Measurements from ENCODE around the gene TRNP1.

The TRNP1 gene

GRCh38 chr1:27045973-27046558 is 52.6 kb downstream of the TRNP1 start:
- peaks cover 12% of the 10 kb centered on the region for H3K27me3 Mint-ChIP-seq
- H3K4me1 Mint-ChIP-seq = peaks cover 28% of the 10 kb centered on the region
- H3K4me3 Mint-ChIP-seq = no peak overlapping the region
- no peak overlapping the region for H3K27ac Mint-ChIP-seq
- H3K9me3 Mint-ChIP-seq = no peaks in the 10 kb centered on the region
- ATAC-seq = peak; percentile 60
- H3K36me3 Mint-ChIP-seq = no peaks in the 10 kb centered on the region

DNA sequence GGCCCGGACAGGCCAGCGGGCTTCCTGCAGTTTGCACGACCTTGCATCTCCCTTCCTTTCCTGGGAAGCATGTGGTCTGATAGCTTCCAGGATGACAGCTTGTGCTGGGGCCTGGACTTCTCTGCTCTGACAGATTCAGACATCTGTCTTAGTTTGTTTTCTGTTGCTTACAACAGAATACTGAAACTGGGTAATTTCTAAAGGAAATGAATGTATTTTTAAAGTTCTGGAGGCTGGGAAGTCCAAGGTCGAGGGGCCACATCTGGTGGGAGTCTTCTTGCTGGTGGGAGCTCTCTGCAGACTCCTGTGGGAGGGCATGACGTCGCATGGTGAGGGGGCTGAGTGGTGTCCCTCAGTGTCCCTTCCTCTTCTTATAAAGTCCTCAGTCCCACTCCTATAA is 54.4 kb downstream of the TRNP1 start:
- no peak for ATAC-seq
- Mint-ChIP-seq H3K9me3 (no peaks in the 10 kb centered on the region), H3K27ac (no peak overlapping the region), H3K27me3 (no peaks in the 10 kb centered on the region), H3K36me3 (no peaks in the 10 kb centered on the region), H3K4me3 (no peak overlapping the region), H3K4me1 (peaks cover 28% of the 10 kb centered on the region)

DNA sequence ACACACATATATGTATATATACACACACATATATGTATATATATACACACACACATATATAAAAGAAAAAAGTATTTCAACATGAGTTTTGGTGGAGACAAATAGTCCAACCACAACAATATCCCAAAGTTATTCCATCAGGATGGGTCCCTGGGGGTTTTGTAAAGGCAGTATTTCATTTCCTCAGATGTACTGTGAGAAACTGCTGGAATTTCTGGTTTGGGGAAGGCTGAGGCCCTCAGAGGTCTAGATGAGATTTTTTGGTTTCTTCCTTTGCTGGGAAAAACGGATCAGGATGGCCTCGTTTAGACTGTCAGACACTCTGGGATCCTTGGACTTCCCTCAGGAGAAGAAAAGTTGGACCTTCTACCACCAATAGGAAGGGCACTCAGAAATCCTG is 55.6 kb downstream of the TRNP1 start:
- no peaks in the 10 kb centered on the region for H3K27me3 Mint-ChIP-seq
- H3K36me3 Mint-ChIP-seq = no peaks in the 10 kb centered on the region
- ATAC-seq = no peak
- peaks cover 28% of the 10 kb centered on the region for H3K4me1 Mint-ChIP-seq
- no peak overlapping the region for H3K27ac Mint-ChIP-seq
- H3K9me3 Mint-ChIP-seq = no peaks in the 10 kb centered on the region
- H3K4me3 Mint-ChIP-seq = no peak overlapping the region

DNA sequence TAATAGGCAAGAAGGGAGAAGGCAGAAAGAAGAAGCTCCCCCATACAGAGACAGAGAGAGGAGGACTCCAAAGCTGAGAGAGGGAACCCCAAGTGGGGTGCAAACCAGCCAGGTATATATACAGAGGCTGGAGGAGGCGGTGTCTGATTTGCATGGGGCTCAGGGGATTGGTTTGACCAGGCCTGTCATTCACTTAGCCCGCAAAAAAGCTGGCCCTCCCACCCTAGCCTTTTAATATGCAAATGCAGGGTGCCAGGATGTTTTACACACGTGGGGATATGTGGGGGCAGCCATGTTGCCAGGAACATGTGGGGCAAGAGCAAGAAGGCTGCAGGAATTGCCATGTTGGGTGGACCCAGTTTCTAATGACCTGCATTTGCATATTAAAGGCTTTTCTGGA is 56.1 kb downstream of the TRNP1 start:
- Mint-ChIP-seq H3K9me3 (no peaks in the 10 kb centered on the region), H3K4me3 (no peak overlapping the region), H3K27ac (no peak overlapping the region)

More for the DNA sequence above, 56.1 kb downstream of the TRNP1 start:
- no peaks in the 10 kb centered on the region for H3K36me3 Mint-ChIP-seq
- H3K4me1 Mint-ChIP-seq = peaks cover 23% of the 10 kb centered on the region
- ATAC-seq = no peak
- H3K27me3 Mint-ChIP-seq = no peaks in the 10 kb centered on the region
